SH-SY5Y (cell line): ENCODE measurements around the gene CPA5.

Source experiments
- GATA2 ChIP-seq: IDR thresholded peaks from 2 replicates; pipeline ENCODE4 v1.6.1; 2011; ENCODE audit warnings: mild to moderate bottlenecking, low read depth, low read length
- GATA3 ChIP-seq: IDR thresholded peaks from 2 replicates; pipeline ENCODE4 v1.6.1; 2011; ENCODE audit warnings: low read depth, mild to moderate bottlenecking, low read length, moderate library complexity

- TF ChIP-seq GATA3 (peak; percentile 69), GATA2 (no peak)
Measured at GRCh38 chr7:130409067-130409711, 64.6 kb downstream of the CPA5 start.
